Lung microvascular endothelial cell (primary cell): ENCODE measurements around the gene THBS2. TPM values are rescaled to one million over a fixed set of nuclear protein-coding genes. Genes with fewer than 3 reads are reported as not detected.
"Not testable (repeated sequence)": the region's sequence is repeated elsewhere in the genome, so short reads cannot be mapped to it uniquely, and the experiment has no call there.

Experiments used
- DNase-seq, 2 donors: peaks; one replicate each; pipeline versions ENCODE4 v3.0.0 to v3.0.0-alpha.2; 2010; ENCODE audit warnings: low read depth in 2 of 2
- total RNA-seq: library from RNA; depleted of rRNA; stranded (reverse); fragments of >200 nt; gene quantifications from 2 replicates; pipeline ENCODE4 v1.2.1, GENCODE V29; 2014

Gene THBS2
- total RNA-seq, 1 donor from 2014 or later, result 2.4 TPM

DNA sequence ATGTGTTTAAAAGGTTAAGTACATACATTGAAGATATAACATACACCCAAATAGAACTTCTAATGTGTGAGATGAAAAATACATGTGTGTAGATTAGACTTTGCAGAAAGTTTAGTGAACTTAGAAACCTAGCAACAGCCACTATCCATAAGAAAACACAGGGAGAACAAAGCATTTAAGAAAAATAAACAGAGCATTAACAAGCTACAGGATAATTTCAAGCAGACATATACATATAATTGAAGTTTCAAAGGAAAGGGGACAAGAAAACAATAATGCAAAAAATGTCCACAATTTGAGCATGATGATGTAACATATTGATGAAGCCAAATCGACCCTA, 18.2 kb upstream of the THBS2 start:
- no peak for DNase-seq

DNA sequence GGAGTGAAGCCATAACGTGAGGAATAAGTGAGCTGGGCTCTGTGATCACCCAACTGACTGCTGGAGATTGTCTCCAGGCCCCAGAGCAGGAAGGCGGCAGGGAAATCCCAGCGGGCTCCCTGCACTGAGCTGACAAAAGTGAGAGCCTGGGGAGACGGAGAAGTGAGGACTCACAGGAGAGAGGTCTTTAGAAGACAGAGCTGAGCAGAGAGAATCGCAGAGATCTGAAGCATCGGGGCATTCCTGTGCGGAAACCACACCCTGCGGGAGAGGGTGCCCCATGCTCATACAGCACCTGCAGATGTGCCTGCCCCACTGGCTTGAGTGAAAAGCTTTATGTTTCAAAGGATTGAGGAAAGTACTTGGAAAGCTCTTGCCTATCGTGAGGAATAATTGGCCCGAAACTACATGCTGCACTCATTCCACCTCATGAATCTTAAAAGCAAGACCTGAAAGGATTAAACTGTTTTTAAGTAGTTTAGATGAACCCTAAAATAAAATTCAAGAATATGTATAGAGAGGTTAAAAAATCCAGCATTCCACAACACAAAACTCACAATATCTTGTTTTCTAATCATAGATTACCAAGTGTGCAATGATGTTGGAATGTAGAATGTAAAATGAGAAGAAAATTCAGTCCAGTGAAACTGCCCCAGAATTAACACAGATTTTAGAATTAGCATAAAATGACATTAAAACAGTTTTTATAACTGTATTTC, 17.7 kb upstream of the THBS2 start:
- DNase-seq, result no peak

DNA sequence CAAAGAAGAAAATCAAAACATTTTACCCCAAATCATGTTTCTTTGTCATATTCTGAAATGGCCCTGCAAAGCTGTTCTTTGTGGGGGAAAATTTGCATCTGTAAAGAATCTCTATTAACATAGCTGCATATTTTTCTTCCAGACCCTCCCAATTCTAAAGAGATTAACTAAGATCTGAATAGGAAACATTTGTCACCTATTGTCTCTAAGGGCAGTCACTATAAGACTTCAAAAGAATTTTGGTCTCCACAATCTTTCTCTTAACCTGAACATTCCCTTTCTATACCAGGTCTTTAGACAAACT, 16.4 kb upstream of the THBS2 start:
- DNase-seq, result not testable (repeated sequence)

DNA sequence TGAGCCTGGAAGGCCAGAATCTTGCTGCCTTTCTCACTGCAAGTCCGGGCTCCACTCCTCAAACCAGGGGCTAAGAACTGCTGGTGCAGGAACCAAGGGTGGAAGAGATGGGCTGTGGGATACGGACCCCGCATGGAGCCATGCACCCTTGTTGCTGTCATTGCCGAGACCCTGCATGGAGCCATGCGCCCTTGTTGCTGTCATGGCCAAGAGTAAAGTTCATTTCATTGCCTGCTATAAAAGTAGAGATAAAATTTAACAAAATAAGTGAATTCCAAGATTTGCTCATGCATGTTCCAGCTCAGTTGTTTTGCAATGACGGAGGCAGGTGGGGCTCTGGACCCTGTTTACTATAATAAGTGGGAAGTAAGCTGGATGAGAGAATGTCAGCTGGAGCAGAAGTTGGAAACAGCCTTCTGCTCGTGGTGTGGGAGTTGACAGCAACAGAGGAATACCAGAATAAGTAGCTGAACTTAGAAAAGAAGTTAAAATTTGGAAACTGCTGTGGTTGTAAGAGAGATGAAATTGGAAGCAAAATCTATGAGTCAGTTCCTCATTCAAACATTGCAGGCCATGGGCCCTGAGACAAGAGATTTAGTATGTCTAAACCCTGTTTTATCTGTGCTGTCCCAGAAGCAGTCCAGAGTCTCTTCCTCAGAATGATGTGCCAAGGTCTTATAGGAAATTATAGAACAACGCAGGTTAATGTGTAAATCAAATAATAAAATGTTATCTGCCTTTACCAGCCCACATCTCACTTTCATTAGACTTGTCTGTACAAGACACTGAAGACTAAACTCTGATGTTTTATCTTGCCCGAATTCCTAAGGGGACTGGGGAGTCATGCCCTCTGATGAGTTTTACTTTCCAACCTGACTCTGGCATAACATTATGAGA, 15.8 kb upstream of the THBS2 start:
- DNase-seq, result no peak

DNA sequence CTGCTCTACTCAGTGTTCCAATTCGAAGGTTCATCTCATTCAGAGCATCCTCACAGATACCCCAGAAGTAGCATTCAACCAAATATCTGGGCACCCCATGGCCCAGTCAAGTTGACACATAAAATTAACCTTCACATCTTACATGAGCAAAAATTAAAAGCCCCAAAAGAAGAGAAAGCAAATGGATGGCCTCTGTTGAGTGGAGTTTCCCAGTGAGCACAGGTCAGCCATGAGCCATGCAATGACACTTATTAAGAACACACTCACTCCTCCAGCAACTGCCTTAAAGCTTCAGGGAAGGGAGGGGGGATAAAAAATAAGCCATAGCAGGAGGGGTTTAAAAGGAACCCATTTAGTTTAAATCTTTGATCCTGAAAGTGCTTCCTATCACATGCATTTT, 14.6 kb upstream of the THBS2 start:
- no peak for DNase-seq

DNA sequence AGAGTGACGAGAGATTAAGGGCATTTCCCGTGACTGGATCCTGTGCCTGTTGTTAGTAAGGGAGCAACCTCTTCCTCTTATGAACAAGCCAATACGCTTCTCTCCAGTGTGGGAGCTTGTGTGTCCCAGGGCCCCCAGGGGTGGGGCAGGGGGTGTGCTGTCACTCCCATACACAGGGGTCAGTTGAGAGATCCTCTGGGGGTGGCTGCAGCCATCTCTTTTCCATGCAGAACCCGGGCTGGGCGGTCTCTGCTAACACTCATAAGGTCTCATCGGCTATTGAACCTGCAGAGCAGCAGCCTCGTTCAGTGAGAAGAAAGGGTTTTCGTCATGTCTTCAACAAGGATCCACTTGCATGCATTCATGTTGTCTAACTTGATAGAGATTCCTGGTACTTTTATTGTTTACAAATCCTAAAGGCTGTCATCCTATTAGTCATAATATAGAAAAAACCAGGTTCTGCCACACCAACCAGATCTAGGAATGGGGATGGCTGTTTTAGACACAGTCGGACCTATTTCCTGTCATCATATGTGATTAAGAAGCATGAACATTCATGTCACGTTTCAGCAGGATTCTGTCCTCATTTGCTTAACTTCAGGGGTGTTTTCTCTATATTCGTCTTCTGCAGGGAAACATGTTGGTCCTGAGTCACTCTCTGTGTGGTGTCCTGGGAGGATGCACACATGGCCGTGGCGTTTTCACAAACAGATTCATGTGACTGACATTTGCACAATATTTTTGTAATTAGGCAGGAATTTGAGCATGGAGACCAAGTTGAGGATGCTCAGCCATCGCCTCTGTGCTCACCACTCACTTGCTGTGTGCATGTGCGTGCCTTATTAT, 13.3 kb upstream of the THBS2 start:
- no peak for DNase-seq

DNA sequence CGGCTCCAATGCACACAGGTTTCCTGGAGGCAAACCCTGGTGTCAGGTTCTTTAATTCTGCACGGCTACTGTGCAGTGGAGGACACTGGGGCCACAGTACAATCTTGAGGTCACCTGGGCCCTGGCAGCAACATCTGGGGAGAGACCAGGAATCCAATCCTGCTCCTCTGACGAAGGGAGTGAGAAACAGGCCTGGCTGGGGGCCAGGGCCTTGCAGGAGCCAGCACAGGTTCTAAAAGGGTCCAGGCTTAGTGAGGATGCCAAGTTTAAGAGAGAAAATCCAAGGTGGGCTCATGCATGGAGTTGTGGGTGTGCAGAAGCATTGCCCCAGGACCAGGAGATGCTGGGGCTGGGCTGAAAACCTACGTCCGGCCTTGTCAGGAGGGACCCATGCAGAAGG, 12.6 kb upstream of the THBS2 start:
- DNase-seq, result no peak

DNA sequence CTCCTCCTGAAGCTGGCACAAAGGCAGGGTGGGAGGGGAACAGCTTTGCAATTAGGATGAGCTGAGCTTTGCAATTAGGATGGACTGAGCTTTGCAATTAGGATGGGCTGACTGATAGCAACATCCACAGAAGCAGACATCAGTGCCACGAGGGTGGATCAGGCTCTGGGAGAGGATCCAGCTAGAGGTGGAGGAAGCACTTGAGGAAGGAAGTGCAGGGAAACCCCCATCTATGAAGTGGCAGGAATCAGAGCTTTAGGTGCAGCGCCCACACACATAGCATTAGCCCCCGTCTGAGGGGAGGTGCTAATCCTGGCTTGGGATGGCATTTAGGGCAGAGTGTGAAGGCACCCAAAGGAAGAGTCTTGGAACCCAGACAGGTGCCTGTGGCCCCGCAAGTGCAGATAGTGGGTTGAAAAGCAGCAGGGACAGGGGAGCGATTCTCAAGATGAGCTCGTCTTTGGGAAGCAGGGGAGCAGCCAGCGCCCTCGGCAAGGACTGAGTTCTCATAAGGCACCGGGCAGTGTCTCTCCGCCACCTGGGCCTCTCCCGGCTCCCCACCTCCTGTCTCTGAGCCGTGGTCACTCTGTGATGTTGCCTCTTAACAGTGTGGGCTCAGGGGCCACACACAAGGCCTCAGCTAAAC, 12.0 kb upstream of the THBS2 start:
- no peak for DNase-seq

DNA sequence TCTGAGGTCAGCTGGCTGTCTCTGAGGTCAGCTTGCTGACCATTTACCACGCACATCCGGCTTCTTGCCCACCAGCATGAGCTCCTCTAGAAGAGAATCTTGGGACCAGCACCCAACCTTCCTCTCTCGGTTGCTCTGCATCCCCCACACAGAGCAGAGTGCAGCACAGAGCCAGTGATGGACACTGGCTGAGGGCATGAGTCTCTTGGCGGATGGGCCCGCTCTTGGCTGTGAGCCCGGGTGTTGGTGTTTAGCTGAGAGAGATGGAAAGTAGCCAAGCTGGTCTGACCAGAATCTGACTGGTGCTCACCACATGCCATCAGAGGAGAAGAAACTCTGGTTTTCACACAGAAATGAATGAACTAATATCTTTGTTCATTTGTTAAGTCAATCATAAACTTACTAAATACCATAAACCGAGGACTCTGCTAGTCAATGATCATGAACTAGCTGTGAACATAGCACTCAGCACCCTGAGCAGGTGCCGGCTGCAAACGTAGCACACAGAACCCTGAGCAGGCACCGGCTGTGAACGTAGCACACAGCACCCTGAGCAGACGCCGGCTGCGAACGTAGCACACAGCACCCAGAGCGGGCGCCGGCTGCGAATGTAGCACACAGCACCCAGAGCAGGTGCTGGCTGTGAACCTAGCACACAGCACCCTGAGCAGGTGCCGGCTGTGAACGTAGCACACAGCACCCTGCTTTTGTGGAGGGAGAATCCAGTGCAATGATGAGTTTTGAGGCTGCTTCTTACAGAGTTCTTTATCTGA, 10.4 kb upstream of the THBS2 start:
- DNase-seq, result no peak

DNA sequence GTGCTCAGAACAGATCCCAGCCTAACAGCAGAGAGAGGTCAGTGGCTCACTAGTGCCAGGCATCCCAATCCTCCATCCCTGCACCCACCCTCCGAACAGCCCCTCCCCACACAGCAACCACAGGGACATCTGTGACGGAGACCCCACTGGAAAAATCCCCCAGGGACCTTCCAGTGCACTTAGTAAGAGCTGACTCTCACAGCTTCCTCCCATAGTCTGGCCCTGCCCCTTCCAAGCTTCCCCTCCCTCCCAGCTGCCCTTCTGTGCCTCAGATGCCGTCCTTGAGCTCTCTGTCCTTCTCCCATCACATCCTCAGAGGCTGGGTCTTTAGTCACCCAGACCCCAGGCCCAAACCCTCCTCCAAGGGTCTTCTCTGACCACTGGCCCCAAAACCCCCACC, 9.7 kb upstream of the THBS2 start:
- DNase-seq, result no peak

DNA sequence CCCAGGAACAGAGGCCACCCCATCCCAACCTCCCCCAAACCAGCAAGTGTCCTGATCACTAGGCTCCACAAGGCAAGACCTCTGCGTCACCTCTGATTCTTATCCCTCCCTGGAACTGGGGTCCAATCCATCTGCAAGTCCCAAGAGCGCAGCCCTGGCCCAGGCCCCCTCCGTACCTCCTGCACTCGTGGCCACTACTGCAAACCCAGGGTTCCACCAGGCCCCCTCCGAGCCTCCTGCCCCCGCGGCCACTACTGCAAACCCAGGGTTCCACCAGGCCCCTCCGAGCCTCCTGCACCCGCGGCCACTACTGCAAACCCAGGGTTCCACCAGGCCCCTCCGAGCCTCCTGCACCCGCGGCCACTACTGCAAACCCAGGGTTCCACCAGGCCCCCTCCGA, 9.0 kb upstream of the THBS2 start:
- DNase-seq, result not testable (repeated sequence)

DNA sequence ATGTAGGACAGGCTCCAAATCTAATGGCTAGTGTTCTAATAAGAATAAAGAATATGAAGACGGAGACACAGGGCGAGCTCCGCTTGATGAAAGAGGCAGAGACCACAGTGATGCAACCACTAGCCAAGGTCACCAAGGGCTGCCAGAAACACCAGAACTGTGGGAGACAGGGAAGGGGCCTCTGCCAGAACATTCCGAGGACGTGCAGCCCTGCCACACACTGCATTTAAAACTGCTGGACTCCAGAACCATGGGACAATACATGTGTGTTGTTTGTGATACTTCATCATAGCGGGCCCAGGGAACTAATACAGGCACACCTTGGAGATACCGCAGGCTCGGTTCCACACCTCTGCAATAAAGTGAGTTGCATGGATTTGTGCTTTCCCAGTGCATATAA, 2.9 kb upstream of the THBS2 start:
- no peak for DNase-seq

DNA sequence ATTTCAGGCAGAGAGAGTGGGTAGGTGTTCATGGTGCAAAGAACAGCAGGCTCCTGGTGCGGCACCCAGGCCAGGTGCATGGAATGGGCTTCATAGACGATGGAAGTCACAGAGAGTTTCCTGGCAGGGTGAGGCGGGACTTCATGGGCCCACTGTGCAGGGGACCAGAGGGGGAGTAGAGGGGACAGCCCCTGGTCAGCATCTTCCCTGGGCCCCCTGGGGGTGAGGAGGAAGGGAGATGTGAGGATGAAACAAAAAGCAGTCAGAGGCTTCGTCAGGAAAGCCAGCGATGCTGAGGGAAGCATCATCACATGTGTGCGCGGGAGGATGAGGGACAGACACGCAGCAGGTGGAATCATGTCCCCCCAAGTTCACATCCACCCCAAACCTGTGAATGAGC, 2.4 kb upstream of the THBS2 start:
- no peak for DNase-seq

DNA sequence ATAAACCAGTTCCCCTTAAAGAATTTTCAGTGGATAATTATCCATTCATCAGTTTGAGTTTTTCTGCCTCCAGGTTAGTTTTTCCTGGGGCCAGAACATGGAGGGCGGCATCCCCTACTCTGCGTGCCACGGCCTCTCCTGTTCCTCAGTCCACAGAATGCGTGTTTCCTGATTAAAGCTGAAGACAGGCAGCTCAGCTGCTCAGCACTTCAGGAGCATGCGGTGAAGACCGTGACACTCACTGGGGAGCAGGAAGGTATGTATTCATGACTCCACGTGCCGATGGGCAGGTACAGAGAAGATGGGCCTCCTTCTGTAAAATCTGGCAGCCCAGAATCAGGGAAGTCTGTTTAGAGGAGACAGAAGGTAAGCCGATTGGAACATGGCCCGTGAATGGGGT, 2.0 kb upstream of the THBS2 start:
- DNase-seq, result no peak

DNA sequence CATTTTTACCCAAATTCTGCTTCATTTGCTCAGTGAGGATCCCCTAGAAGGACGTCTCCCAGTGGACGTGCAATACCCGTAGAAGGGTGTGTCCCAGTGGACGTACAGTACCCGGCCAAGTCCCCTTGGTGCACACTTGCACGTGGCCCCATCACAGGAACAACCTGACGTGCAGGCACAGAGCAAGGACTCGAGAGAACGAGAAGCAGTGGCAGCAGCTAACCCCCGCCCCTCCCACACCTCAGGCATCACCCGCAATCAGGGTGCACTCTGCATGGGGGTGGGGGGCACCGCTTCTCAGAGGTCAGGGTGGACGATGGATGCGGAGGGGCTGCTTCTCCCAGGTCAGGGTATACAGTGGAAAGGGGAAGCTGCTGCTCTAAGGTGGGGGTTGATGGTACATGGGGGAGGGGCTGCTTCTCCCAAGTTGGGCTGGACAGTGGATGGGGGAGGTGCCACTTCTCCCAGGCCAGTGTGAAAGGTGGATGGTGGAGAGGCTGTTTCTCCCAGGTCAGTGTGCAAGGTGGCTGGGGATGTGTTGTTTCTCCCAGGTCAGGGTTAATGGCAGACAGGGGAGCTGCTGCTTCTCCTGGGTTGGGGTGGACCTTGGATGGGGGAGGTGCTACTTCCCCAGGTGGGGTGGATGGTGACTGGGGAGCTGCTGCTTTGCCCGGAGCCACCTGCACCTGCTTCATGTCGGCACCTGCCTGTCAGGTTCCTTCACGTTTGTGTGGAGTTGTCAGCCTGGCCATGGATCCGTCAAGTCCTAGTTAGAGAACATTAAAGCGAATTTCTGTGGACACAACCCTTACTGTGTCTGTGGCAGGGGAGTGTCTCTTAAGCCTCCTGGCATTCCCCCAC, 1.0 kb upstream of the THBS2 start:
- no peak for DNase-seq

DNA sequence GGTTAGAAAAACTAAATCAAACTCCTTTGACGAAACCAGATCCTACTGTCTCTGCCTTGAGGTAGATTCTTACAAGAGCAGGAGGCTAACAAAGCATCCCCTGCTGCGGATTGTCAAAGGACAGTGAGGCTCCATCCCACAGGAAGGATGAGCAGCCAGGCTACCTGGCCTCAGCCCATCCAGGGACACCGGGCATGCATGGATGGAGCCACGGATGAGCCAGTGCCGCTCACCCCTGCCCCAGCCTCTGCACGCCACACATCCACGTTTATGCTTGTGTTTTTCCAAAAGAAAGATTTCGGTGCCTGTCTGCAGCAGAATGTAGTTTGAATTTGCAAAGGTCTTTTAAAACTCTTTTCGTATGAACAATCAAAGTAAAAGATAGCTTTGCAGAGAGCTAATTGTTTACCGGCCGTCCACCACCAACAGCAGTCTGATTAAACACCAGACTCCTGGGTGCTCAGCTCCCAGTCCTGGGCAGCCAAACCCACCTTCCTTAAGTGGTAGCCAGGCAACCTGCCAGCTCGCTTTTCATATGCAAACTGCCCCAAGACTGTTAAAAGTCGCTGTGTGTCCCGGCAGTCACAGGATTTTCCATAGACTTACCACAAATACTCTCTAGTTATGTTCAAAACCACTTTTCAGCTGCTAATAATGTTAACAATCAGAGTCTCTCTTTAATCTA, 999 bp downstream of the THBS2 start:
- no peak for DNase-seq

DNA sequence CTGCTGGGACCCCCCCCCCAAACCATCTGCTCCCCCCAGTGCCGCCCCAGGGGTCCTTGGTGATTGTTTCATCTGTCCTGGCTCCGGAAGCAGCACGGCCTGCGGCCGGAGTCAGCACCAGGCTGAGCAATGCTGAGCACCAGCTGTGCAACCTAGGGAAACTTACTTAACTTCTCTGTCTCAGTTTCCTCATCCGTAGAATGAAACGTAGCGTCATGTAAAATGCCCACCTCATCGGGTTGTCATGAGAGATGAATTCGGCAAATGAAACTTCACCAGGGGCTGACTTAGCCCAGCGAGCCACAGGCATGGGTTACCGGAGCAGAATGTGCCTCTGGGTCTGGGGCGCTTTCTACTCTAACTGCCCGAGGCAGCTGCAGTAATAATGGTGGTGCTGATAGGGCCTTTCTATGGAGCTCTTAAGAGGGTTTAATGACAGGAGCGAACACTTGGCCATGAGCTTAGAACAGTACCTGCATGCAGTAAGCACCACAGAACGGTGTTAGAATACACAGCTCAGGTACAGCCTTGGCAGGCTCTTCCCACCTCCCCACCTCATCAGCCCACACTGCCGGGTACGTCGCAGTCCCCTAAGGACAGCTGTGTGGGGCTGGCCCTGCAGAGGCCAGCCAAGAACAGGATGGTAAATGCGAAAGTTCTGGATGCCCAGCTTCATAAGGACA, 1.7 kb downstream of the THBS2 start:
- DNase-seq, result no peak

DNA sequence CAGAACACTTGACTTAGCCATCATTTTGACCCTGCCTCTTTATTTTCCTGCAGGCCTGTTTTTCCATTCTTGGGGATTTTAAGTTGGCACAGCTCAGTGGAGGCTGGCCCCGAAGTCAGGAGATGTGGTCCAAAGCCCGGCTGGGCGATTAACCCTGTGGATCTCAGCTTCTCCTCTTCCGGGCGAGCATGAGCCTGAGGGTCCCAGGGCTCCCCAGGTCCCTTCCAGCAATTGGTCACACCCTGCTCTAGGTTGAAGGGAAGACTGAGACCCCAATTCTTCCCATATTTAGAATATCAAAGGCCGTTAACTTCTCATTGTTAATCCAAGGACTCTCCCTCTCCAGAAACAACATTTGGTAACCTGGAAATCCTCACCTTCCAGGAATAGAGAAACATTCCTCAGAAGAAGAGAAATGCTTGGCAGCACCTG, 2.3 kb downstream of the THBS2 start:
- no peak for DNase-seq

DNA sequence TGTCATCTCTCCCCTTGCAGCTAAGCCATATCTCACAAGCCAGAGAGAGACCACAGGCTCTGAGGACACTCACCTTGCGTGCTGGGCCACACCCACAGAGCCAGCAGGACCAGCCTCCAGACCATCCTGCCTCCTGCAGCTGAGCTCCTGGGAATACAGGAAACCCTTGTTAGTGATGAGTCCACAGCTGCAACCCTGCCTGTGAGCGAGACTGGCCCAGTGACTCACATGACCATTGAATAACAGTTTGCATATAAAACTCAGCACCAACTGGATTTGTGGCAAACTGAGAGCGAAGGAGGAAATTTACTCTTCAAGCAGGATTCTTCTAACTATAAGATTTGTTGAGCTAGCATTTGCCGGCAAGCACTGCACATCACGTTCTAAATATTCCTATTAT, 3.0 kb downstream of the THBS2 start:
- no peak for DNase-seq
